K562 (cell line): Measurements from ENCODE around the gene MYL6B. TPM values are rescaled to one million over a fixed set of nuclear protein-coding genes. Genes with fewer than 3 reads are reported as not detected.

ENCODE experiments used
- ETS2 ChIP-seq: IDR thresholded peaks from 2 replicates; pipeline ENCODE4 v1.6.1; 2016; ENCODE audit warnings: borderline replicate concordance, missing genetic modification characterization, mild to moderate bottlenecking, moderate library complexity, missing compliant biosample characterization; ENCODE audit not compliant: poor library complexity, severe bottlenecking
- GABPB1 ChIP-seq: sonication (generic); formaldehyde crosslinking; IDR thresholded peaks from 2 replicates; pipeline ENCODE4 v1.8.0; 2022; ENCODE audit warnings: mild to moderate bottlenecking, missing genetic modification reagents
- POLR2G ChIP-seq: fragments of 200-400 bp; formaldehyde crosslinking; IDR thresholded peaks from 2 replicates; pipeline ENCODE4 v1.6.1; 2017; ENCODE audit warnings: low read depth, mild to moderate bottlenecking, antibody characterized with exemption, low read length, moderate library complexity
- RBBP5 ChIP-seq: fragments of 200-600 bp; sonication (generic); IDR thresholded peaks from 2 replicates; pipeline ENCODE4 v1.6.1; 2012; ENCODE audit warnings: borderline replicate concordance, mild to moderate bottlenecking, low read length, control low read depth, inconsistent platforms; ENCODE audit not compliant: insufficient read depth, poor library complexity, severe bottlenecking
- SMAD1 ChIP-seq: fragments of 150-350 bp; IDR thresholded peaks from 2 replicates; pipeline ENCODE4 v1.6.1; 2014; ENCODE audit warnings: low read length, low read depth; ENCODE audit not compliant: partially characterized antibody
- TOE1 ChIP-seq, 2 experiments: fragments of 450-650 bp in 1 of 2; sonication (generic) in 1 of 2; formaldehyde crosslinking in 1 of 2; IDR thresholded peaks; 2 replicates each; pipeline versions ENCODE4 v1.7.1 to v1.8.0; 2016 to 2022; ENCODE audit warnings: borderline replicate concordance in 2 of 2, mild to moderate bottlenecking in 2 of 2, antibody characterized with exemption in 1 of 2, inconsistent platforms in 1 of 2, low read depth in 1 of 2, missing genetic modification reagents in 1 of 2, moderate library complexity in 1 of 2
- polyA plus RNA-seq, 8 experiments: library from polyadenylated mRNA; depleted of rRNA in 4 of 8; stranded (reverse) in 5 of 8; unstranded in 3 of 8; fragments of >200 nt; fragmentation: Nextera tagmentation in 2 of 8; fragmentation: Illumina TruSeq in 1 of 8; extraction: Ambion mirVana in 2 of 8; extraction: Trizol in 1 of 8; gene quantifications; 2 replicates each; pipeline versions ENCODE4 v1.2.1 to v1.2.3, GENCODE V29; 2011 to 2014; ENCODE audit warnings: inconsistent platforms in 1 of 8, missing spikeins in 1 of 8
- total RNA-seq, 7 experiments: library from RNA; depleted of rRNA in 6 of 7; stranded (reverse); fragments of >200 nt in 6 of 7; fragmentation: Illumina TruSeq in 2 of 7; extraction: Trizol in 2 of 7; gene quantifications; 2 replicates each; pipeline versions ENCODE4 v1.2.1 to v1.2.3, GENCODE V29; 2011 to 2021; ENCODE audit warnings: low replicate concordance in 1 of 7

MYL6B gene
- total and polyA plus RNA-seq, 9 of the 15 experiments (the other 6 are each of a cell fraction or from before 2014, with no cell fraction given), result 42.8 to 77.3 (median 68.6) TPM

GRCh38 chr12:56104109-56104814, 48.1 kb upstream of the MYL6B start, which contains the start of gene PA2G4 (continued):
- peak; percentile 85 for TF ChIP-seq RBBP5
- peak; percentile 7 for TF ChIP-seq SMAD1
- TF ChIP-seq POLR2G, result peak; percentile 96
- no peak; the same call in 1 of the 2 replicates for TF ChIP-seq TOE1 (IDR thresholded peaks at IDR 0.05; ENCODE audit: borderline replicate concordance)
- TF ChIP-seq TOE1 (CRISPR knock-in tag; IDR thresholded peaks at IDR 0.05; ENCODE audit: borderline replicate concordance, low read depth), result peak; percentile 87; the same call in 1 of the 2 replicates
- peak; percentile 84 for TF ChIP-seq GABPB1 (CRISPR knock-in tag)
- no peak for TF ChIP-seq ETS2 (tag)
- TF ChIP-seq, all 486 proteins: peak for 149
